ENCODE results near the gene PLPP7. TPM values are rescaled to one million over a fixed set of nuclear protein-coding genes. Genes with fewer than 3 reads are reported as not detected.
"Not testable (repeated sequence)": the region's sequence is repeated elsewhere in the genome, so short reads cannot be mapped to it uniquely, and the experiment has no call there.

PLPP7 gene
- total RNA-seq, 4 donors from 2014 or later = 14.4 to 24.6 (median 21.5) TPM

- DNase-seq (ENCODE audit: low spot score in 2 of 2) = no peak
- H3K4me1 ChIP-seq = peaks cover 0 to 6% (median 2%) of the 10 kb centered on the region in 4 donors
- H3K27me3 ChIP-seq = no peaks in the 10 kb centered on the region
- H3K27ac ChIP-seq = no peak overlapping the region
- H3K36me3 ChIP-seq = no peaks in the 10 kb centered on the region
- no peak overlapping the region for H3K4me3 ChIP-seq
- no peaks in the 10 kb centered on the region for H3K9me3 ChIP-seq
- 77 to 78% methylated on average over 4 of the region's 4 CpGs for WGBS, 2 donors
- TF ChIP-seq POLR2A (IDR thresholded peaks at IDR 0.05) = no peak
- TF ChIP-seq, protein P1, sequence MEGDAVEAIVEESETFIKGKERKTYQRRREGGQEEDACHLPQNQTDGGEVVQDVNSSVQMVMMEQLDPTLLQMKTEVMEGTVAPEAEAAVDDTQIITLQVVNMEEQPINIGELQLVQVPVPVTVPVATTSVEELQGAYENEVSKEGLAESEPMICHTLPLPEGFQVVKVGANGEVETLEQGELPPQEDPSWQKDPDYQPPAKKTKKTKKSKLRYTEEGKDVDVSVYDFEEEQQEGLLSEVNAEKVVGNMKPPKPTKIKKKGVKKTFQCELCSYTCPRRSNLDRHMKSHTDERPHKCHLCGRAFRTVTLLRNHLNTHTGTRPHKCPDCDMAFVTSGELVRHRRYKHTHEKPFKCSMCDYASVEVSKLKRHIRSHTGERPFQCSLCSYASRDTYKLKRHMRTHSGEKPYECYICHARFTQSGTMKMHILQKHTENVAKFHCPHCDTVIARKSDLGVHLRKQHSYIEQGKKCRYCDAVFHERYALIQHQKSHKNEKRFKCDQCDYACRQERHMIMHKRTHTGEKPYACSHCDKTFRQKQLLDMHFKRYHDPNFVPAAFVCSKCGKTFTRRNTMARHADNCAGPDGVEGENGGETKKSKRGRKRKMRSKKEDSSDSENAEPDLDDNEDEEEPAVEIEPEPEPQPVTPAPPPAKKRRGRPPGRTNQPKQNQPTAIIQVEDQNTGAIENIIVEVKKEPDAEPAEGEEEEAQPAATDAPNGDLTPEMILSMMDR (IDR thresholded peaks at IDR 0.05) = no peak
- TF ChIP-seq EP300 (IDR thresholded peaks at IDR 0.05) = no peak
These were observed 45.8 kb downstream of the PLPP7 start for GRCh38 chr9:131335368-131335755.

DNA sequence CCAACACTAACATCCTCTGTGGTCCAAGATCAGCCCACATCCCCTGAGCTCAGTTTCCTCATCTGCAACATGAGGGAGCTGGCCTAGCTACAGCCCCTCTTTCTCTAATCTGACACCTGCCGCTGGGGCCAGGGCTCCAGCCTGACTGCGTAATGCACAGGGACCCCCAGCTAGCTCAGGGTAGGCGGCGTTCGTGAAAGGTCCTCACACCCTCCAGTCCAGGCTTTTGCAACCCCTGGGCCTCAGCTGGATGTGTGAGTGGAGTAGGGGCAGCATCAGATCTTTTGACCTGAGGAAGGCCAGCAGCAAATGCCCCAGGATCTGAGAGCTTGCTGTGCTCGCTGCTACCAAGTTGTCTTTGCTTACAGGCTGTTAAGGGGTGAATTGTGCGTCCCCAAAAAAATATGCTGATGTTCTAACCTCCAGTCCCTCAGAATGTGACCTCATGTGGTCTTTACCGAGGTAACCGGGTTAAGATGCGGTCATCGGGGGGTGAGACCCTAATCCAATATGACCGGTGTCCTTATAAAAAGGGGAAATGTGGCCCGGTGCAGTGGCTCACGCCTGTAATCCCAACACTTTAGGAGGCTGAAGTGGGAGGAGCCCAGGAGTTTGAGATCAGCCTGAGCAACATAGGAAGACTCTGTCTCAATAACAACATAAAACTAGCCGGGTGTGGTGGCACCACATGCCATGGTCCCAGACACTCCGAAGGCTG, 47.8 kb downstream of the PLPP7 start:
- Histone ChIP-seq H3K4me3 (no peak overlapping the region), H3K4me1 (peaks cover 0 to 6% (median 2%) of the 10 kb centered on the region in 4 donors), H3K27ac (no peak overlapping the region), H3K9me3 (no peaks in the 10 kb centered on the region), H3K27me3 (no peaks in the 10 kb centered on the region), H3K36me3 (no peaks in the 10 kb centered on the region)
- DNase-seq (ENCODE audit: low spot score in 2 of 2) = no peak
- 77 to 81% methylated on average over 14 to 16 of the region's 16 CpGs for WGBS, 2 donors
- TF ChIP-seq, protein P1 (IDR thresholded peaks at IDR 0.05) = no peak
- TF ChIP-seq POLR2A (IDR thresholded peaks at IDR 0.05) = no peak
- no peak for TF ChIP-seq EP300 (IDR thresholded peaks at IDR 0.05)

- DNase-seq (ENCODE audit: low spot score in 2 of 2); H3K4me3 ChIP-seq; H3K9me3 ChIP-seq: not testable (repeated sequence)
These were observed 49.7 kb downstream of the PLPP7 start for GRCh38 chr9:131339212-131339611.

DNA sequence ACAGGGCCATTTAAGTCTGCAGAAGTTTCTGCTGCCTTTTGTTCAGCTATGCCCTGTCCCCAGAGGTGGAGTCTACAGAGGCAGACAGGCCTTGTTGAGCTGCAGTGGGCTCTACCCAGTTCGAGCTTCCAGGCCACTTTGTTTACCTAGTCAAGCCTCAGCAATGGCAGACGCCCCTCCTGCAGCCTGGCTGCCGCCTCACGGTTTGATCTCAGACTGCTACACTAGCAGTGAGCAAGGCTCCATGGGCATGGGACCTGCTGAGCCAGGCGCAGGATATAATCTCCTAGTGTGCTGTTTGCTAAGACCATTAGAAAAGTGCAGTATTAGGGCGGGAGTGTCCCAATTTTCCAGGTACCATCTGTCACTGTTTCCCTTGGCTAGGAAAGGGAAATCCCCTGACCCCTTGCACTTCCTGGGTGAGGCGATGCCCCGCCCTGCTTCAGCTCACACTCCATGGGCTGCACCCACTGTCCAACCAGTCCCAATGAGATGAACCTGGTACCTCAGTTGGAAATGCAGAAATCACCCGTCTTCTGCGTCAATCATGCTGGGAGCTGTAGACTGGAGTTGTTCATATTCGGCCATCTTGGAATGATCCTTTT, 55.5 kb downstream of the PLPP7 start:
- not testable (repeated sequence) for DNase-seq (ENCODE audit: low spot score in 2 of 2); H3K9me3 ChIP-seq; H3K27ac ChIP-seq; H3K36me3 ChIP-seq; H3K4me3 ChIP-seq; H3K27me3 ChIP-seq; H3K4me1 ChIP-seq
- WGBS, 2 donors = 90 to 92% methylated on average over 10 to 11 of the region's 11 CpGs

More at GRCh38 chr9:131339212-131339611, 49.7 kb downstream of the PLPP7 start:
- not testable (repeated sequence) for H3K4me1 ChIP-seq, H3K36me3 ChIP-seq, H3K27me3 ChIP-seq, H3K27ac ChIP-seq
- WGBS, 2 donors = 88 to 98% methylated on average over 5 of the region's 5 CpGs

- 88 to 91% methylated on average over 6 of the region's 6 CpGs for WGBS, 2 donors
- no peaks in the 10 kb centered on the region for H3K36me3 ChIP-seq
- H3K9me3 ChIP-seq = peaks cover 0 to 4% (median 0%) of the 10 kb centered on the region in 4 donors
- H3K27me3 ChIP-seq = no peaks in the 10 kb centered on the region
- H3K4me1 ChIP-seq = peaks cover 0 to 11% (median 0%) of the 10 kb centered on the region in 4 donors
- H3K27ac ChIP-seq = no peak overlapping the region
- no peak for DNase-seq (ENCODE audit: low spot score in 2 of 2)
- TF ChIP-seq POLR2A (IDR thresholded peaks at IDR 0.05) = no peak
- no peak for TF ChIP-seq EP300 (IDR thresholded peaks at IDR 0.05)
- H3K4me3 ChIP-seq = no peak overlapping the region
These were observed 57.0 kb downstream of the PLPP7 start for GRCh38 chr9:131346559-131346958.

GRCh38 chr9:131347376-131348020, 58.0 kb downstream of the PLPP7 start:
- Histone ChIP-seq H3K36me3 (no peaks in the 10 kb centered on the region), H3K9me3 (peaks cover 0 to 4% (median 0%) of the 10 kb centered on the region in 4 donors), H3K4me3 (no peak overlapping the region), H3K27ac (no peak overlapping the region), H3K4me1 (peaks cover 0 to 11% (median 0%) of the 10 kb centered on the region in 4 donors), H3K27me3 (no peaks in the 10 kb centered on the region)
- WGBS, 2 donors = 63 to 68% methylated on average over 17 to 19 of the region's 19 CpGs
- no peak for TF ChIP-seq EP300 (IDR thresholded peaks at IDR 0.05)
- TF ChIP-seq, protein P1 (IDR thresholded peaks at IDR 0.05) = no peak
- no peak for DNase-seq (ENCODE audit: low spot score in 2 of 2)
